HG02571 (cell line): ENCODE measurements around the gene ALDH7A1.
"Not testable (repeated sequence)": the region's sequence is repeated elsewhere in the genome, so short reads cannot be mapped to it uniquely, and the experiment has no call there.

Experiments
- ATAC-seq: cut with Tn5 transposase; IDR thresholded peaks from one replicate; pipeline ENCODE4 v1.9.1; 2021; ENCODE audit warnings: mild to moderate bottlenecking, moderate library complexity; ENCODE audit not compliant: unreplicated experiment

ALDH7A1 gene

DNA sequence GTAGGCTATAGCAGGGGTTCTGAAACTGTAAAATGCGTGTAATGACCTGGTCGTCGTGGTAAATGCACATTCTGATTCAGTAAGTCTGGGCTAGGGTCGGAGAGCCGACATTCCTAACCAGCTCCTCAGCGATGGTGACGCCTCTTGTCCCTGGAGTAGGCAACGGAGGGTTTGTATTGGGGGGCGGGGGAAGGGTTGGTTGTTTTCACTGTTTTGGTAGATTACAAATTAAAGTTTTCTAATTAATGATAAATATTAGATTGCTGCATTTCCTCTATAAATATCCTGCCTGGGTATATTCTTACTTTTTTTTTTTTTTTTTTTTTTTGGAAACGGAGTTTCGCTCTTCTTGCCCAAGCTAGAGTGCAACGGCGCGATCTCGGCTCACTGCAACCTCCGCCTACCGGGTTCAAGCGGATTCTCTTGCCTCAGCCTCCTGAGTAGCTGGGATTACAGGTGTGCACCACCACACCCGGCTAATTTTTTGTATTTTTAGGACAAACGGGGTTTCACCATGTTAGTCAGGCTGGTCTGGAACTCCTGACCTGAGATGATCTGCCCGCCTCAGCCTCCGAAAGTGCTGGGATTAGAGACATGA is 566 bp upstream of the ALDH7A1 start:
- no peak for ATAC-seq

GRCh38 chr5:126591549-126591948 is 3.5 kb downstream of the ALDH7A1 start:
- ATAC-seq: no peak

- ATAC-seq: no peak
These were observed 5.3 kb downstream of the ALDH7A1 start for GRCh38 chr5:126589536-126590297.

DNA sequence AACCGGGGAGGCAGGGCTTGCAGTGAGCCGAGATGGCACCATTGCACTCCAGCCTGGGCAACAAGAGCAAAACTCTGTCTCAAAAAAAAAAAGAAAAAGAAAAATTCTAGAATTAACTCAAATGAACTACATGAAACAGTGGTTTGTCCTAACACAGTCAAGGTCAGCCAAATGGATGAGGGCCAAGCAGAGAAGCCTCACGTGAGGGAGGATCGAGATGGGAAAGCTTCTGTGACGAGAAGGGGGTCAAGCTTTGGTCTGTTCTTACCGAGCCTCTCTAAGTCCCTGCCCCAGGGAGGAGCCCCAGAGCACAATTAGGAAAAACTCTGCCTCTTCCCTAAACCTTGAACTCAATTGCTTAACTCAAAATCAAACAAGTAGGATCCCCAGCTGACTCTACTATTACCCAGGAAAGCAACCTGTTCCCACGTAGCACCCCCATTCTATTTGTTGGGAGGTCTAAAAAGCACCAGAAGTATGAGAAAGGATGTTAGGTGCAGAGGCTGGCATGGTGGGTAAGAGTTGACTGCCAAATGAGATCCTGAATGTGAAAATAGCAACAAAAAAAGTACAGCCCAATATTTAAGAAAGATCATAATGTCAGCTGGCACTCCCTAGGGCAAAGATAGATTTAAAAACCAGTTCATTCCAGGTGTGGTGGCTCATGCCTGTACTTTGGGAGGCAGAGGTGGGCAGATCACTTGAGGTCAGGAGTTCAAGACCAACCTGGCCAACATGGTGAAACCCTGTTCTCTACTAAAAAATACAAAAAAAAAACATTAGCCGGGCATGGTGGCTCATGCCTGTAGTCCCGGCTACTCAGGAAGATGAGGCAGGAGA is 7.2 kb downstream of the ALDH7A1 start:
- ATAC-seq: no peak

GRCh38 chr5:126583761-126584160 is 11.3 kb downstream of the ALDH7A1 start:
- no peak for ATAC-seq

GRCh38 chr5:126579716-126580115 is 15.3 kb downstream of the ALDH7A1 start:
- ATAC-seq: no peak

- no peak for ATAC-seq
These were observed 17.6 kb downstream of the ALDH7A1 start for GRCh38 chr5:126577415-126577814.

DNA sequence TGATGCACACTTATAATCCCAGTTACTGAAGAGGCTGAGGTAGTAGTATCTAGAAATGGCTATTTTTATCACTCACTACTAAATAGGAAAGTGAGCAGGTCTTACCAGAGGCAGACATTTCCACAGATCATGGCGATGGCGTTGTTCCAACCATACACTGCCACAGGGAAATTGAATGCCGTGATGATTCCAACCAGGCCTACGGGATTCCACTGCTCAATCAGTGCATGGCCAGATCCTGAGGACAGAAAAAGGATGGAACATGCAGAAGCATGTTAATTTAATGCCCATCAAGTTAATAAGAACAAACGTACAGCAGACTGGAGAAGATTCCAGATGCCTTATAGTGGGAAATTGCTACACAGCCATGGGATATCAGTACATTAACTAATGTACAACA is 18.0 kb downstream of the ALDH7A1 start:
- ATAC-seq: no peak

GRCh38 chr5:126575644-126576043 is 19.4 kb downstream of the ALDH7A1 start:
- ATAC-seq: no peak

GRCh38 chr5:126568206-126568755 is 26.7 kb downstream of the ALDH7A1 start:
- no peak for ATAC-seq

- ATAC-seq: peak; percentile 78
These were observed 32.2 kb downstream of the ALDH7A1 start for GRCh38 chr5:126562823-126563222.

GRCh38 chr5:126561908-126562307 is 33.1 kb downstream of the ALDH7A1 start:
- ATAC-seq: no peak

DNA sequence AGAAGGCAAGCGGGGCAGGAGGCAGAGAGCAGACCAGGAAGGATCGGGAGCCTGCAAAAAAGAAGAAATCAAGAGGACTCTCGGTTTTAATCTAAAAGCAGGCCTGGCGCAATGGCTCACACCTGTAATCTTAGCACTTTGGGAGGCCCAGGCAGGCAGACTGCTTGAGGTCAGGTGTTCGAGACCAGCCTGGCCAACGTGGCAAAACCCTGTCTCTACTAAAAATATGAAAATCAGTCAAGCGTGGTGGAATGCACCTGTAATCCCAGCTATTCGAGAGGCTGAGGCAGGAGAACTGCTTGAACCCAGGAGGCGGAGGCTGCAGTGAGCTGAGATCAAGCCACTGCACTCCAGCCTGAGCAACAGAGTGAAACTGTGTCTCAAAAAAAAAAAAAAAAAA is 39.9 kb downstream of the ALDH7A1 start:
- not testable (repeated sequence) for ATAC-seq

DNA sequence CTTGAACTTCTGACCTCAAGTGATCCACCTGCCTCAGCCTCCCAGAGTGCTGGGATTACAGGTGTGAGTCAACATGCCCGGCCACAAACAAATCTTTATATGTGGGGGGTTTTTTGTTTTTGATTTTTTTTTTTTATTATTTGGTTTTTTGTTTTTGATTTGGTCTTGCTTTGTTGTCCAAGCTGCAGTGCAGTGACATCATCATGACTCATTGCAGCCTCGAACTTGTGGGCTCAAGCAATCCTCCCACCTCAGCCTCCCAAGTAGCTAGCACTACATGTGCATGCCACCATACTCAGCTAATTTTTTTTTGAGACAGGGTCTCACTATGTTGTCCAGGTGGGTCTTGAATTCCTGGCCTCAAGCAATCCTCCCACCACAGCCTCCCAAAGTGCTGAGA is 42.4 kb downstream of the ALDH7A1 start:
- ATAC-seq: no peak

- ATAC-seq: peak; percentile 66
These were observed 50.8 kb downstream of the ALDH7A1 start for GRCh38 chr5:126544087-126544740.

DNA sequence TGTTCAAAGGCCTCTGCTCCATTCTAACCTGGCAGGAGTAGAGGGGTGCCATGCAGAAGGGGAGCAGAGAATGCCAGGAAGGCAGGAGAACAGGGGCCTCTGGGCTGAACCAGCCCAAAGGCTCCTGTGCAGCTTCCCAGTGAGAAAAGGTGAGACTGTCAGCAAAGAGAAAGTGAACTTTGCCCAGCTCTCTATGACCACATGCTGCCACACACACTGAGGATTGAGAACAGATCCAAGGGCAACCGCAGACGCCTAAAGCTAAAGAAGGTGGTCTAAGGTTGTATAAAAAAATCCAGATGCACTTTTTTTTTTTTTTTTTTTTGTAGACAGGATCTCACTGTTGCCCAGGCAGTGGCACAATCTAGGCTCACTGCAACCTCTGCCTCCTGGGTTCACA is 51.4 kb downstream of the ALDH7A1 start:
- ATAC-seq: no peak

DNA sequence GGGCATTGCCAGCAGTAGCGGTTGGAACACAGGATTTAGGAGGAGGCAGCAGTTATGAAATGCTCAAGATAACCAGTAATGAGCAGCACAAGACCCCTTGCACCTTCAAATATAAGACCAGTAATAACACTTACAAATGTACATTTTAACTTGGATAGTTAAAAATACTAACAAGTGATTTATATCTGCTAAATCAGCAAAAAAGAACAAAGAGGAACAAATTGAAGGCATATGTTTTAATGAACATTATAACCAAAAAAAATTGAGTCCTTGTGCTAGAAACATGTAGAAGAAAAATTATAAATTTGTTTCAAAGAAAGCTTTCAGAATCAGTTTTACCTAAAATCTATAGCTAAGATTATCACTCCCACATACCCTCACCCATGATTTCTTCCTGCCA is 52.0 kb downstream of the ALDH7A1 start:
- no peak for ATAC-seq

DNA sequence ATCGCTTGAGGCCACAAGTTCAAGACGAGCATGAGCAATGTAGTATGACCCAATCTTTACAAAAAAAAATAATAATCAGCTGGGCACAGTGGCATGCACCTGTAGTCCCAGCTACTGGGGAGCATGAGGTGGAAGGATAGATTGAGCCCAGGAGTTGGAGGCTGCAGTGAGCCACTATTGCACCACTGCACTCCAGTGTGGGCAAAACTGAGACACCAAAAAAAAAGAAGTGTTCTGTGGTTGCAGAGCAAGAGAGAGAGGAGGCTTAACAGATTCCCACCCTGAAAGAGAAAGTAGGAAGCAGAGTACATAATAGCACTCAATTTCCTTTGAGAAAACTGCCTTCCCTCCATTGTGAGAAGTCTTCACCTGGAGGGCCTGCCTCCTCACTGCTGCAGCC is 52.6 kb downstream of the ALDH7A1 start:
- no peak for ATAC-seq

- no peak for ATAC-seq
These were observed 54.4 kb downstream of the ALDH7A1 start for GRCh38 chr5:126540631-126541030.

GRCh38 chr5:126538579-126538978 is 56.4 kb downstream of the ALDH7A1 start:
- no peak for ATAC-seq

DNA sequence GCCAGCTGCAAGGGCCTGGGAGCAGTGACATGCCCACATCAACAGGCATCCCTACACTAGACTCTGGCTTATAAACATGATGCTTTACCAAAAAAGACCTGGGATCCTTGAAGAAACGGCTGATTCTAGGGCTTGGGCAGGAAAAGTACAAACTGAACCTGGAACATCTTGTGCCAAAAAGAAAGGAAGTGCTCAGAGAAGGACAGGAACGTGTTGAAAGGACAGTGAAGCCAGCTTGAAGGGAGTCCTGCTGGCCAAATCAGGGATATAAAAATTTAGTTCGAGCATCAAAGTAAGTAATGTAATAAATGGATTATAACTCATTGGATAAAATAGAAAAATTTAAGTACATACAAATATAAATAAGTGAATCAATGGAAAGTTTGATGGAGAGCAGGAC is 58.1 kb downstream of the ALDH7A1 start:
- no peak for ATAC-seq
